Measurements from ENCODE around the gene MRPL19.

Gene MRPL19

GRCh38 chr2:75736276-75736675 lies 89.7 kb downstream of the MRPL19 start:
- H3K27ac ChIP-seq: no peak overlapping the region
- TF ChIP-seq ZFX (IDR thresholded peaks at IDR 0.05) (no peak), CTCF (conservative IDR thresholded peaks at IDR 0.05) (no peak)

GRCh38 chr2:75737961-75738360 lies 91.4 kb downstream of the MRPL19 start:
- TF ChIP-seq CTCF (conservative IDR thresholded peaks at IDR 0.05) (no peak), ZFX (IDR thresholded peaks at IDR 0.05) (no peak)
- H3K27ac ChIP-seq: no peak overlapping the region
